IPS-20b (cell line): ENCODE data around the gene SLC35A5.

Experiments
- H3K27ac ChIP-seq: one replicate; pipeline ENCODE4 v1.5.1; 2013; ENCODE audit warnings: low read length
- H3K27me3 ChIP-seq: 2 replicates; pipeline ENCODE4 v1.6.1; 2013; ENCODE audit warnings: mild to moderate bottlenecking, low read length, inconsistent platforms; ENCODE audit not compliant: insufficient read depth
- H3K36me3 ChIP-seq: 2 replicates; pipeline ENCODE4 v1.6.1; 2013; ENCODE audit warnings: low read depth, mild to moderate bottlenecking, inconsistent platforms, low read length, moderate library complexity; ENCODE audit not compliant: insufficient read depth
- H3K4me1 ChIP-seq: 2 replicates; pipeline ENCODE4 v1.6.1; 2013; ENCODE audit warnings: mild to moderate bottlenecking, control low read depth, inconsistent platforms, low read length, moderate library complexity; ENCODE audit not compliant: insufficient read depth
- H3K4me3 ChIP-seq: 2 replicates; pipeline ENCODE4 v1.5.1; 2013; ENCODE audit warnings: mild to moderate bottlenecking, low read length, inconsistent platforms
- H3K9ac ChIP-seq: 2 replicates; pipeline ENCODE4 v1.6.1; 2013; ENCODE audit warnings: low read depth, mild to moderate bottlenecking, inconsistent platforms, low read length, moderate library complexity
- H3K9me3 ChIP-seq: 2 replicates; pipeline ENCODE4 v1.6.1; 2013; ENCODE audit warnings: mild to moderate bottlenecking, low read depth, low read length, inconsistent platforms; ENCODE audit not compliant: insufficient read depth

SLC35A5 gene

DNA sequence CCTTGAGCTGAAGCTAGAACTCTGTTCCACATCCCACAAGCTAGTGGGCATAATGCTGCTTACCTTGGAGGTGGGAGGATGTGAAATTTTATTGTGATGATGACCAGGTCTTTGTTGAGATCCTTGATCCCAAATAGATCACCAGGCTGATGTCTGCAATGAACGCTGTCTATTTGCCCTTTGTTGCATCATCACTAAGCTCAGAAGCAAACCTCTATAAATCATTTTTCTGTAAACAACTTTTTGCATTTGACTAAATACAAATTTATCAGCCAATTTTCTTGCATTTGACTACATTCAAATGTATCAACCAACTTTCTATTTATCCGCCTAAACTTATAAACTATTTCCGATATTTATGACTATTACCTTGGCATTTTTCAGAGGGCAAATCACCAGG, 69.4 kb downstream of the SLC35A5 start:
- Histone ChIP-seq H3K4me1 (peaks cover 54% of the 10 kb centered on the region), H3K27ac (no peak overlapping the region), H3K4me3 (no peak overlapping the region), H3K9ac (peak overlapping the region; percentile 29; the same call in 1 of the 2 replicates), H3K36me3 (no peaks in the 10 kb centered on the region), H3K9me3 (no peaks in the 10 kb centered on the region), H3K27me3 (no peaks in the 10 kb centered on the region)

DNA sequence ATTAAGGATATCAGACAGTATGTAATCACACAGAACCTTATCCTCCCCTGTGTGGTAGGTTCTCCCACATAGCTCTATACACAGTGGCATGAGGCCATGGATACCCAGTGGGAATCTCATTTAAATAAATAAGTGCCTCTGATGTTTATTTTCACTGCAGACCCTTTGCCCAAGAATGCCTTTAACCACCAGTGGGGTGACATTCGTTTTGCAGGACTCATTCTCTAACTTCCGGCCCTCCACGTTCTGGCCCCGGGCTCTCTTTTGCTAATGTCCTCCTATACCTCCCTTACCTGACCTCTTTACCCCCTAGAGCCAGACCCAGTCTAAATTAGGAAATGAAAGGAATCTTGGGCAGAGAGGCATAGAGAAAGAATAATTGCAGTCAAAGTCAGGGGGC, 70.8 kb downstream of the SLC35A5 start:
- no peak overlapping the region for H3K27ac ChIP-seq

DNA sequence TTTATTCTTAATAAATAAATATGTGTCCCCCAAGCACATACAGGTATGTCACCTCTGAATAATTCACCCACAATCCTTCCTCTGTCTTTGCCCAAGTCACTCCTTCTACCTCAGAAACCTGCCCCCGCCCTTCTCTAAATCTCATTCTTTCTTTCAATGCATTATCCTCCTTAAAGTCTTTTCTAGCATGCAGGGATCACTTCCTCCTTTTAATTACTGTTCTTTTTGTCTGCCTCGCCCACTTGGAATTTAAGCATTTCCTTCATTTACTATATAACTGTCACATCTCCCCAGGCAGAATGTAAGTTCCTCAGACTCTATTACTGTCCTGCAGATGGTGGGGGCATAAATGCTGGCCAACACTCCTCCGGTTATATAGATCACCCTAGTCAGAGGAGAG, 71.3 kb downstream of the SLC35A5 start:
- no peaks in the 10 kb centered on the region for H3K36me3 ChIP-seq
- H3K9me3 ChIP-seq = no peaks in the 10 kb centered on the region
- H3K27ac ChIP-seq = no peak overlapping the region
- no peak overlapping the region for H3K9ac ChIP-seq
- H3K4me3 ChIP-seq = 0 out of 2 replicates have a peak overlapping the region, but pooled peaks have one; percentile 24
- H3K4me1 ChIP-seq = peaks cover 54% of the 10 kb centered on the region
- H3K27me3 ChIP-seq = no peaks in the 10 kb centered on the region

More for the DNA sequence above, 70.8 kb downstream of the SLC35A5 start:
- no peaks in the 10 kb centered on the region for H3K9me3 ChIP-seq
- H3K4me1 ChIP-seq = peaks cover 54% of the 10 kb centered on the region
- no peak overlapping the region for H3K9ac ChIP-seq
- no peaks in the 10 kb centered on the region for H3K36me3 ChIP-seq
- peak overlapping the region; percentile 24 for H3K4me3 ChIP-seq
- H3K27me3 ChIP-seq = no peaks in the 10 kb centered on the region

DNA sequence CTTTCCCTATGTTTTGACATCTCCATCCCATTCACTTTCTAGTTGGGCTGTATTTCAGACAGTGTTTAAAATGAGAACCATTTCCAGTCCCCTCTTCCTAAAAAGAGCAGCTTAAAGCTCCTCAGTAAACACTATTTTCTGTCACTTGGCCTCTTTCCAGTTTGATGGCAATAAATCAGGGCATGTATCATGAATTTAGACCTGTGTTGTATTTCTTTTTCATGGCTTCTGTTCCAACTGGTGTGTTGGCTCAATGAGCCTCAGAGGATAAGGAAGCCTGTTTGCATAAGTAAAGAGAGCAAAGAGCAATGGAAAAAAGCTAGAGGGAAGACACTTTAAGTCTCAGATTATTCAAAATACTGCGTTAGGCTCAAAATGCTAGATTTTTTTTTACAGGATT, 71.9 kb downstream of the SLC35A5 start:
- Histone ChIP-seq H3K9ac (no peak overlapping the region), H3K9me3 (no peaks in the 10 kb centered on the region), H3K36me3 (no peaks in the 10 kb centered on the region), H3K4me1 (peaks cover 54% of the 10 kb centered on the region), H3K27ac (no peak overlapping the region), H3K27me3 (no peaks in the 10 kb centered on the region), H3K4me3 (no peak overlapping the region; the same call in 1 of the 2 replicates)

DNA sequence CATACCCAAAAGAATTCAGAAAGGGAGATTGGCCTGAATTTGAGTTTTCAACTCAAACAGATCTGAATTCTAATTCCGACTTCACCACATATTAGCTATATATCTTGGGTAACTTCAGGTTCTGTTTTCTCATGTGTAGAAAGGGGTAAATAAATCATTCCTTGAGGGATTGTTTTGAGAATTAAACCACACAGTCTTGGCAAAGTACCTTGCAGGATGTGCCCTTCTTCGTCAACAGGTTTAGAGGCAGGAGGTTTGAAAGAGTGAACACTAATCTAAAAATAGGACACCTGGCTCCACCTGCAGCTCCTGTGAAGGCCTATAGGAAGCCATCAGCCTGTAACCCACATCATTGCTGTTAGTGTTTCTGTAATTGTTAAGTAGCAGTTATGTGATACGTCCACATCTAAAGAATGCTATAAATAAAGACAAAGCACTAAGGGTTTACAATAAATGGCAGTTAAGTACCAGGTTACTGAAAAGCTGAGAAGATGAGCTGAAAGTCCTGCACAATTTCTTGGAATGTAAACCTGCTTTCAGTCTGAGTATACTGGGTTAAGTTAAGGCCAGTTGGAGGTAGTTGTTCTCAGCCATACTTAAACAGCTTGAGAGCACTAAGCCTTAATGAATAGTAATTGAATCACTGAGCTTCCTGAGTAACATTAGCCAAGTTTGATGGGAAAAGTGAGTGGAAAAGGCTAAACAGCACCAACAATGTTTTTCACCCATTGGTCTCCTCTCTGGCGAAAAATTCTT, 73.1 kb downstream of the SLC35A5 start:
- H3K4me1 ChIP-seq = peaks cover 49% of the 10 kb centered on the region
- no peak overlapping the region for H3K9ac ChIP-seq
- H3K27ac ChIP-seq = no peak overlapping the region
- no peaks in the 10 kb centered on the region for H3K27me3 ChIP-seq
- H3K36me3 ChIP-seq = no peaks in the 10 kb centered on the region
- H3K9me3 ChIP-seq = no peaks in the 10 kb centered on the region
- no peak overlapping the region for H3K4me3 ChIP-seq
